ENCODE data around the gene ZNF207.
"Not testable (repeated sequence)": the region's sequence is repeated elsewhere in the genome, so short reads cannot be mapped to it uniquely, and the experiment has no call there.

Gene ZNF207

DNA sequence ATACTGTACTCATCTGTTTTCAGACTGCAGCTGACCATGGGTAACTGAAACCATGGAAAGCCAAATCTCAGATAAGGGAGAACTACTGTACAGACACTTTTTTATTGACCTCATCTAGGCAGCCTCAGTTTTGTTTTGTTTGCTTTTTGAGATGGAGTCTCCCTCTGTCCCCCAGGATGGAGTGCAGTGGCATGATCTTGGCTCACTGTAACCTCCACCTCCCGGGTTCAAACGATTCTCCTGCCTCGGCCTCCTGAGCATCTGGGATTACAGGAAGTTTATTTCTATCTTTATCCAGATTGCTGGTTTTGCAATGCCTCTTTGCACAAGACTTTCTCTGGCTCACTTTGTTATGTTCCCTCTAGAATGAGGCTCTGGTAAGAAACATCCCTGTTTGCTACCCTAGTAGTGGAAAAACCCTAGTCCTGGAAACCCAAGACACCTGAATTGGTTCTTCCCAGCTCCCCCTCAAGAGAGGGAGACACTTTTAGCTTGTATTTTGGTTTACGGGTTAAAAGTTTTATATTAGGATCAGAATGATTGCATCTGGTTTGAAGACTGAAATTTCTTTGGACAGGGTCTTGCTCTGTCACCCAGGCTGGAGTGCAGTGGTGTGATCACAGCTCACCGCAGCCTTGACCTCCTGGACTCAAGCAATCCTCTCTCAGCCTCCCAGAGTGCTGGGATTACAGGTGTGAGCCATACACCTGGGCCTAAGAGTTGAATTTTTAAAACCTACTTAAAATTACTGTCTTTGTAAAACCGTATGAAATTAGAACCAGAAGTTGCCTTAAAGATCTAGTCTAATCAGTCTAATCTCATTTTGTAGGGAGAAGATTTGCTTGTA lies 38.9 kb downstream of the ZNF207 start:
- FAIRE-seq, result no peak

DNA sequence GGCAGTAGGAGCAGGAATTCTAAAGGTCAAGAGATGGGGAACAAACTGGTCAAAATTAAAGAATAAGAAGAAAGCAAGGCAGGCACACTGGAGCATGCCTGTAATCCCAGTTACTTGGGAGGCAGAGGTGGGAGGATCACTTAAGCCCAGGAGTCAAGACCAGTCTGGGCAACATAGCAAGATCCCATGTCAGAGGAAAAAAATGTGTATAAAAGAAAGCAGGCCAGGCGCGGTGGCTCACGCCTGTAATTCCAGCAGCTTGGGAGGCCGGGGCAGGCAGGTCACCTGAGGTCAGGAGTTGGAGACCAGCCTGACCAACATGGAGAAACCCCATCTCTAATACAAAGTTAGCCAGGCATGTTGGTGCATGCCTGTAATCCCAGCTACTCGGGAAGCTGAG lies 43.9 kb downstream of the ZNF207 start:
- FAIRE-seq, result no peak

DNA sequence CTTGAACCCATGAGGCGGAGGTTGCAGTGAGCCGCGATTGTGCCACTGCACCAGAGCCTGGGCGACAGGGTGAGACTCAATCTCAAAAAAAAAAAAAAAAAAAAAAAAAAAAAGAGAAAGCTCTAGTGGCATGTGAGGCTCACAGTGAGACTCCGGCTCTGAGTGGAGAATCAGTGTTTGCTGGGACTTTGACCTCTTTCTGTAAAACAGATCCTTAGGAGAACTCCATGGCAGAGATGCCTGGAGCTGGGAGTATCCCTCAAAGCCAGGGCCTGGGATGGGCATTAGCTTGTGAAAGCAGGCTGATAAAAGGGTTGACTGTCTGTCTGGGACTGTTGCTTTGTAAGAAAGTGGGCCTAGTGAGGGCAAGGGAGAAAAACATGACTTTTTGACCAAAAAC lies 46.4 kb downstream of the ZNF207 start:
- no peak for FAIRE-seq

DNA sequence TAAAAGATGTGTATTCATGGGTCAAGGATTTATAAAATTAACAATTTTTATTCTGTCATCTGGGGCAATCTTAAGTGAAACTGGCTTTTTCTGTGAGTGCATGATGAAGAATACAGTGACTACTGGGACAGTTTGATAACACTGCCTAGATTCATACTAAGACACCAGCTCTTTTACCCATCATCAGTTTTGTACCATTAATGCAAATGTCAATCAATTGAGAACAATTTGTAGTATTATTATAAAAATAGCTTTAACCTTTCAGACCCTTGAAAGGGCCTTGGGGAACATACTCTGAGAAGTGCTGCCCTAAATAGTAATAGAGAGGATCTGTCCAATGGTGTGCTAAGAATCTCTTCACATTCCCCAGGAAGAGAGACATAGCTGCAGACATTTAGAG lies 49.0 kb downstream of the ZNF207 start:
- FAIRE-seq, result no peak

DNA sequence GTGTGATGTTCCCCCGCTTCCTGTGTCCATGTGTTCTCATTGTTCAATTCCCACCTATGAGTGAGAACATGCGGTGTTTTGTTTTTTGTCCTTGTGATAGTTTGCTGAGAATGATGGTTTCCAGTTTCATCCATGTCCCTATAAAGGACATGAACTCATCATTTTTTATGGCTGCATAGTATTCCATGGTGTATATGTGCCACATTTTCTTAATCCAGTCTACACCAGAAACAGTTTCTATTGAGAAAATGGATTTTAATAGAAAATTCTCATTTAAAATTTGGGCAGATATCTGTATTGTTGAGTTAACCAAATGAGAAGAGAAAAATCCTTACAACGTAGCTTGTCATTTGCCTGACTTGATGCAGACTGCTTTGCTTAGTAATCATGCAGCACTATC lies 60.1 kb downstream of the ZNF207 start:
- not testable (repeated sequence) for FAIRE-seq

DNA sequence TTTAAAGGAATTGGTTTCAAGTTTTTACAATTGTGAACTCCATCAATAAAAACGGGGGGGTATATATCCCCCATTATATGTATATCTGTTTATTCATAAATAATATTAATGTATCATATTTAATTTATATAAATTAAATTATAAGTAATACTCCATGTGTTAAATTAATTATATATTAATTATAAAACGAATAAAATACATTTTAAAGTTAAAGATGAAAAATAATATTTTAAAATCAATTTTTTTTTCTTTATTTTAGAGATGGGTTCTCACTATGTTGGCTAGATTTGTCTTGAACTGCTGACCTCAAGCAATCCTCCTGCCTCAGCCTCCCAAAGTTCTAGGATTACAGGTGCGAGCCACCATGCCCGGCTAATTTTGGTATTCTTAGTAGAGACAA lies 76.9 kb downstream of the ZNF207 start:
- peak; percentile 55 for FAIRE-seq

DNA sequence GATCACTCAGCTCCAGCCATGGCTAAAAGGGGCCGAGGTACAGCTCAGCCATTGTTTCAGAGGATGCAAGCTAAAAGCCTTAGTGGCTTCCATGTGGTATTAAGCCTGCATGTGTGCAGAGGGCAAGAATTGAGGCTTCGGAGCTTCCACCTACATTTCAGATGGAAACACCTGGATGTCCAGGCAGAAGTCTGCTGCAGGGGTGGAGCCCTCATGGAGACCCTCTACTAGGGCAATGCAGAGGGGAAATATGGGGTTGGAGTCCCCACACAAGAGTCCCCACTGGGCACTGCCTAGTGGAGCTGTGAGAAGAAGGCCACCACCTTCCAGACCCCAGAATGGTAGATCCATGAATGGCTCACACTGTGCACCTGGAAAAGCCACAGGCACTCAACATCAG lies 79.6 kb downstream of the ZNF207 start:
- no peak for FAIRE-seq

Data from endometrium (tissue), 2 donors.